HepG2 (cell line): ENCODE results near the gene SEPHS2. TPM values are rescaled to one million over a fixed set of nuclear protein-coding genes. Genes with fewer than 3 reads are reported as not detected.

Experiments used
- GATAD1 ChIP-seq: IDR thresholded peaks from 2 replicates; pipeline ENCODE4 v1.6.1; 2016; ENCODE audit warnings: missing genetic modification reagents, missing compliant biosample characterization
- JUNB ChIP-seq: sonication (generic); formaldehyde crosslinking; IDR thresholded peaks from 2 replicates; pipeline ENCODE4 v1.8.0; 2022; ENCODE audit warnings: missing genetic modification reagents, mild to moderate bottlenecking, borderline replicate concordance
- KDM3A ChIP-seq: IDR thresholded peaks from 2 replicates; pipeline ENCODE4 v1.6.1; 2018; ENCODE audit warnings: low read depth, missing compliant biosample characterization
- KLF15 ChIP-seq: sonication (generic); formaldehyde crosslinking; IDR thresholded peaks from 2 replicates; pipeline ENCODE4 v1.8.1; 2023; ENCODE audit warnings: borderline replicate concordance, mild to moderate bottlenecking, inconsistent platforms, missing genetic modification reagents, mixed read lengths
- MAX ChIP-seq: IDR thresholded peaks from 2 replicates; pipeline ENCODE4 v1.6.1; 2012; ENCODE audit warnings: inconsistent platforms
- MBD4 ChIP-seq: IDR thresholded peaks from 2 replicates; pipeline ENCODE4 v1.6.1; 2012; ENCODE audit warnings: low read length, inconsistent platforms, borderline replicate concordance
- MNT ChIP-seq: fragments of 450-650 bp; IDR thresholded peaks from 2 replicates; pipeline ENCODE4 v1.6.1; 2016
- MTF1 ChIP-seq: sonication (generic); formaldehyde crosslinking; IDR thresholded peaks from 2 replicates; pipeline ENCODE4 v1.5.0; 2020; ENCODE audit warnings: missing genetic modification reagents
- NFKBIZ ChIP-seq: IDR thresholded peaks from 2 replicates; pipeline ENCODE4 v1.6.1; 2018; ENCODE audit warnings: missing genetic modification reagents, missing compliant biosample characterization
- PITX1 ChIP-seq: sonication (generic); formaldehyde crosslinking; IDR thresholded peaks from 2 replicates; pipeline ENCODE4 v1.5.1; 2020; ENCODE audit warnings: mild to moderate bottlenecking, missing genetic modification reagents
- RBM22 ChIP-seq: fragments of 200-400 bp; formaldehyde crosslinking; optimal IDR thresholded peaks from 2 replicates; pipeline ENCODE3; 2017; ENCODE audit warnings: mild to moderate bottlenecking, low read length, moderate library complexity
- SAP130 ChIP-seq: IDR thresholded peaks from 2 replicates; pipeline ENCODE4 v1.6.1; 2016; ENCODE audit warnings: low read depth
- SP4 ChIP-seq: sonication (generic); formaldehyde crosslinking; IDR thresholded peaks from 2 replicates; pipeline ENCODE4 v1.8.1; 2023; ENCODE audit warnings: mild to moderate bottlenecking, missing genetic modification reagents
- TFDP2 ChIP-seq: sonication (generic); formaldehyde crosslinking; IDR thresholded peaks from 2 replicates; pipeline ENCODE4 v1.4.0; 2020; ENCODE audit warnings: missing genetic modification reagents
- THRA ChIP-seq: sonication (generic); formaldehyde crosslinking; IDR thresholded peaks from 2 replicates; pipeline ENCODE4 v1.4.0; 2020; ENCODE audit warnings: missing genetic modification reagents, borderline replicate concordance
- ZFP36L1 ChIP-seq: sonication (generic); formaldehyde crosslinking; IDR thresholded peaks from 2 replicates; pipeline ENCODE4 v1.8.0; 2022; ENCODE audit warnings: mild to moderate bottlenecking, missing genetic modification reagents, moderate library complexity
- ZGPAT ChIP-seq: IDR thresholded peaks from 2 replicates; pipeline ENCODE4 v1.6.1; 2016; ENCODE audit warnings: mild to moderate bottlenecking
- ZMAT3 ChIP-seq: sonication (generic); formaldehyde crosslinking; conservative IDR thresholded peaks from 2 replicates; pipeline ENCODE4 v1.7.0; 2021; ENCODE audit warnings: missing genetic modification reagents
- ZNF274 ChIP-seq: sonication (generic); formaldehyde crosslinking; IDR thresholded peaks from 2 replicates; pipeline ENCODE4 v1.5.1; 2020; ENCODE audit warnings: mild to moderate bottlenecking, missing genetic modification reagents
- ZNF414 ChIP-seq: sonication (generic); formaldehyde crosslinking; IDR thresholded peaks from 2 replicates; pipeline ENCODE4 v1.5.0; 2020; ENCODE audit warnings: missing genetic modification reagents
- ZNF460 ChIP-seq: sonication (generic); formaldehyde crosslinking; IDR thresholded peaks from 2 replicates; pipeline ENCODE4 v1.5.1; 2020; ENCODE audit warnings: missing genetic modification reagents, mild to moderate bottlenecking, borderline replicate concordance
- ZNF766 ChIP-seq: sonication (generic); formaldehyde crosslinking; IDR thresholded peaks from 2 replicates; pipeline ENCODE4 v1.5.0; 2020; ENCODE audit warnings: missing genetic modification reagents, borderline replicate concordance
- ZNF83 ChIP-seq: sonication (generic); formaldehyde crosslinking; IDR thresholded peaks from 2 replicates; pipeline ENCODE4 v1.4.0; 2020; ENCODE audit warnings: missing genetic modification reagents, mild to moderate bottlenecking, borderline replicate concordance
- polyA plus RNA-seq, 8 experiments: library from polyadenylated mRNA; depleted of rRNA in 3 of 8; stranded (reverse) in 7 of 8; unstranded in 1 of 8; fragments of >200 nt; fragmentation: Illumina TruSeq in 4 of 8; extraction: Trizol in 4 of 8; gene quantifications; 2 replicates each; pipeline versions ENCODE4 v1.2.1 to v1.2.3, GENCODE V29; 2011 to 2016; ENCODE audit warnings: low read depth in 4 of 8, missing spikeins in 1 of 8, mixed read lengths in 1 of 8; ENCODE audit not compliant: insufficient read depth in 1 of 8
- total RNA-seq, 5 experiments: library from RNA; depleted of rRNA; stranded (reverse); fragments of >200 nt; fragmentation: Illumina TruSeq; extraction: Trizol; gene quantifications; 2 replicates each; pipeline ENCODE4 v1.2.3, GENCODE V29; 2016; ENCODE audit warnings: low read depth in 1 of 5

Gene SEPHS2
- total and polyA plus RNA-seq, 2 of the 13 experiments (the other 11 are each of a cell fraction or from before 2014, with no cell fraction given), result 20.7 to 127 TPM

GRCh38 chr16:30401768-30402425, 43.8 kb downstream of the SEPHS2 start (continued):
- TF ChIP-seq ZGPAT (CRISPR knock-in tag), result peak; percentile 44
- peak; percentile 31; the same call in 1 of the 2 replicates for TF ChIP-seq ZNF274
- TF ChIP-seq ZNF766 (CRISPR knock-in tag), result no peak
- peak; percentile 56 for TF ChIP-seq GATAD1 (CRISPR knock-in tag)
- no peak for TF ChIP-seq MBD4
- TF ChIP-seq THRA (CRISPR knock-in tag), result peak; percentile 87; the same call in 1 of the 2 replicates
- peak; percentile 53; the same call in 1 of the 2 replicates for TF ChIP-seq SP4
- no peak for TF ChIP-seq RBM22
- peak; percentile 74; the same call in 1 of the 2 replicates for TF ChIP-seq ZNF414 (CRISPR knock-in tag)
- 0 out of 2 replicates have a peak, but pooled peaks have one; percentile 45 for TF ChIP-seq ZFP36L1 (CRISPR knock-in tag)
- TF ChIP-seq KDM3A (CRISPR knock-in tag), result no peak; the same call in 1 of the 2 replicates
- TF ChIP-seq ZNF83 (CRISPR knock-in tag), result no peak
- TF ChIP-seq TFDP2, result no peak
- no peak for TF ChIP-seq KLF15 (CRISPR knock-in tag)
- TF ChIP-seq JUNB (CRISPR knock-in tag), result no peak
- 0 out of 2 replicates have a peak, but pooled peaks have one; percentile 28 for TF ChIP-seq NFKBIZ (CRISPR knock-in tag)
- peak; percentile 54 for TF ChIP-seq ZMAT3
- no peak for TF ChIP-seq MTF1
- peak; percentile 44; the same call in 1 of the 2 replicates for TF ChIP-seq ZNF460 (CRISPR knock-in tag)
- TF ChIP-seq PITX1, result peak; percentile 61; the same call in 1 of the 2 replicates
- TF ChIP-seq MNT, result peak; percentile 47; the same call in 1 of the 2 replicates
- peak; percentile 53; the same call in 1 of the 2 replicates for TF ChIP-seq MAX
- TF ChIP-seq SAP130 (CRISPR knock-in tag), result peak; percentile 92
